GM23248 (cell line): ENCODE results near the gene SDCCAG8.

ENCODE experiments used
- EZH2 ChIP-seq: fragments of 200-600 bp; sonication (generic); IDR thresholded peaks from 2 replicates; pipeline ENCODE4 v1.6.1; 2018; ENCODE audit warnings: antibody characterized with exemption, mild to moderate bottlenecking; ENCODE audit not compliant: insufficient read depth, poor library complexity, severe bottlenecking
- EZH2phosphoT487 ChIP-seq: fragments of 200-600 bp; sonication (generic); IDR thresholded peaks from 2 replicates; pipeline ENCODE4 v1.6.1; 2018; ENCODE audit warnings: antibody characterized with exemption, moderate library complexity, mild to moderate bottlenecking, low read depth; ENCODE audit not compliant: insufficient read depth

DNA sequence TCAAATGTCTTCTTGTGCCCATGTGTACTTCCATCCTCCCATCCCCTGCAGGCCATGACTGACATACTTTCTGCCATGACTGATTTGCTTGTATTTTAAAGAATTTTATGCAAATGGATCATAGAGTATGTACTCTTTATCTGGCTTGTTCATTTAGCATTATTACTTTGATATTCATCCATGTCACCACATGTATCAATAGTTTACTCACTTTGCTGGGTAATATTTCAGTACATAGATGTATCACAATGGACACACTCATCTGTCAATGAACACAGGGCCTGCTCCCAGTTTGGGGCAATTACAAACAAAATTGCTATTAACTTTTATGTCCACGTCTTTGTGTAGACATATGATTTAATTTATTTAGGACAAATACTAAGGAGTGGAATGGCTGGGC lies 259.1 kb downstream of the SDCCAG8 start:
- TF ChIP-seq EZH2 (no peak), EZH2phosphoT487 (no peak)
